Measurements from ENCODE around the gene KCNMA1.

Gene KCNMA1

DNA sequence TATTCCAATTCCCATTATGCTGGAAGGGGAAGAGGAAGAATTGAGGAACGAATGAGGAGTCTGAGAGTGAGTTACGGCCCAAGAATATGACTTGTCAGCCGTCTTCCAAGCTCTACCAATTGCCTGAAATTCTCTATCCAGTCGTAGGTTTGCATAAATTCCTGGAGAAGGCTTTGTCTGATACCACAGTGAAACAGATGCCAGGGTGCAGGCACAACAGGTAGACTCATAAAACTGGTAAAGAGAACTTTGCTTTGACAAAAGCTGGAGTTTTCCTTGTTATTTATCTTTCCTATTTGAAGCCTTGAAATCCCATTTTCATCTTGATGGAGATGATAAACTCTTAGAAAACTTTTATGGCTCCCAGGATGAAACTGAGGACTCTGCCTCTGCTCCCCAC, 251.2 kb downstream of the KCNMA1 start:
- DNase-seq, result no peak

DNA sequence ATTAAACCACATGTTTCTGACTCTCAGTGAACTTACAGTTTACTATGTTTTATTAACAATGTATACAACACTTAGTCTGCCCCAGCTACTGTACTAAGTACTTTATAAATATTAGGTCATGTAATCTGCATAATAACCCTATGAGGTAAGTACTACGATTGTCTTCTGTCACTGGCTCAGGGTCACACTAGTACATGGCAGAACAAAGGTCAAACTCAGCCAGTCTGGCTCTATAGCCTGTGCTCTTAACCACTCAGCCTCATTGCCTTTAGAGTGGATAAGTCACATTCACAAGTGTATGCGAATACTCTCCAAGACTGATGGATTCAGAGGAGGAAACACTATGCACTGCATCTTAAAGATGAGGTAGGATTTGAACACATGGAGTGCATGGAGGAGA, 252.3 kb downstream of the KCNMA1 start:
- DNase-seq, result no peak

DNA sequence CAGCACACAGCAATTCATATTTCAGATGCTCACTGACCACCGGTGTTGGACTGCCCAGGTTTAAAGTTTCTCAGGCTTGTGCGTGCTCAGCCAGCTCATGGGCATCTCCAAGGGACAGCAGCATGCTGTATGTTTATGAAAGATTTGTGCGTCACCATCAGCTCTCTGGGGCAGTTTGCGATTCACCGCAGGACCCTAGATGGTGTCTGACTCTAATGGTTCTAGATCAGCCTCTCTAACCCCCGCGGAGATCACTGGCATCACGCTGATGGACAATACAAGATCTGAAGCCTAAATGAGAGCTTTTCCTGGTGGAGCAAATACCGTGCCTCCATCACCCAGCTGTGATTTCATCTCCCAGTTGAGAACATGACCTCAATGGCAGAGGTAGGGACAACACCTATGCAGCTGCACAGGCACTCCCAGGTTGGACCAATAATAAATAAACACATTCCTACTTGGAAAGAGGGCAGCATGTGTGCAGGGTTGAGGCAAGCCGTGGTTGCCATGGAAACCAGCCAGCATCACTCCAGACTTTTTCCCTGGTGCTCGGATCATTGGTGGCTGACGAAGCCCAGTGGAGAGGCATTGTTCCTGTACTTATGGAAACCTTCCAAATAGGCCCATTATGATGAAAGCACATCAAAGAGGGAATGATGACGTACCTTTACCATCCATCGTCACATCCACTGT, 253.6 kb downstream of the KCNMA1 start:
- DNase-seq, result peak; percentile 61

DNA sequence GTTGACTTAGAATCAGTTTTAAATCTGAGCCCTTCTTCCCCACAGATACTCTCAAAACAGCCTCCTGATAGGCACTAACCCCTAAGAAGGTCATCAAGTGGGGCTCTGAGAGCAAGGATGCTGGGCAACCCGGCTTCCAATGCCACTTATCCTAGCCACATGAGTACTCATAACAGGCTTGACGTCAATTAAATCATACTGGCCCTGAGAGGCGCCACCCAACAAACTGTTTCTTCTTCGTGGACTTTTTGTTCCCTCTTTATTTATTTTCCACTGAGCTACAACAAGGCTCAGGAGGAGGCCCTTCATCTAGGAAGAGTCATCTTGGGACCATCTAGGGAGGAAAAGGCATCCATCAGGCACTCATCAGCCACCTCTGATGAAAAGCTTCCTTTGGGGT, 255.9 kb downstream of the KCNMA1 start:
- no peak for DNase-seq

DNA sequence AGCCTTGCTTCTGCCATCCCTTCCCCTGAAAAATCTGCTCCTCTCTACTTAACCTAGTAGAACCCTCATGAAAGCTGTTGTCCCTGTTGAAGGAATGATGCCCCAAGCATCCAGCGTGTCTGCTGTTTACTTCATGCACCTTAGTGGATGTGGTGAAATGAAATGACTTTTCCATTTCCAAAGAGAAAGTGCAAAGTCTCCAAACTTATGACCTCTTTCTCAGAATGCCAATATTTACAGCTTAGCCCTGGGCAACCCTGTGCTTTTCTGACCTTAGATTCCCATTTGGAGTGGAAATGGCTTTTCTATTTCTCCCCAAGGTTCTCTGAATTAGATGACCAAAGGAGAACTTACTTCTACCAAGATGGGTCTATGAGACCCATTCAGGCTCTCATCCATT, 256.9 kb downstream of the KCNMA1 start:
- no peak for DNase-seq

DNA sequence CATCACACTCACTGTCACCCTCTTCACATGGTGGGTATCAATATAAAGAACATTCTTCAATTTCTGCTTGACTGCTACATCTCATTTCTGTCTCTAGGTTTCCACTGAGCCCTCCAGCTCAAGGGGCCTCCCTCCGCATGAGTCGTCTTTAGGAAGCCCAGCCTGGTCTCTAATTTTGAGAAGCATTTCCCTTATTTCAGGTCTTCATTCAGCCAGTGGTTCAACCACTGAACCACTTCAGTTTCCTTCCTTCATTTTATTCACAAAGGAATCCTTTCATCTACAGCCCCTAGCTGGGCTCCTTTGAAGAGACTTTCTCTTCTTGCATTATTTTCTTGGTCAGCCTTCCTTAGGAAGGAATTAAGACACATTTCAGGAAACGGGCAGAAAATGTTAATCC, 257.4 kb downstream of the KCNMA1 start:
- DNase-seq, result no peak

DNA sequence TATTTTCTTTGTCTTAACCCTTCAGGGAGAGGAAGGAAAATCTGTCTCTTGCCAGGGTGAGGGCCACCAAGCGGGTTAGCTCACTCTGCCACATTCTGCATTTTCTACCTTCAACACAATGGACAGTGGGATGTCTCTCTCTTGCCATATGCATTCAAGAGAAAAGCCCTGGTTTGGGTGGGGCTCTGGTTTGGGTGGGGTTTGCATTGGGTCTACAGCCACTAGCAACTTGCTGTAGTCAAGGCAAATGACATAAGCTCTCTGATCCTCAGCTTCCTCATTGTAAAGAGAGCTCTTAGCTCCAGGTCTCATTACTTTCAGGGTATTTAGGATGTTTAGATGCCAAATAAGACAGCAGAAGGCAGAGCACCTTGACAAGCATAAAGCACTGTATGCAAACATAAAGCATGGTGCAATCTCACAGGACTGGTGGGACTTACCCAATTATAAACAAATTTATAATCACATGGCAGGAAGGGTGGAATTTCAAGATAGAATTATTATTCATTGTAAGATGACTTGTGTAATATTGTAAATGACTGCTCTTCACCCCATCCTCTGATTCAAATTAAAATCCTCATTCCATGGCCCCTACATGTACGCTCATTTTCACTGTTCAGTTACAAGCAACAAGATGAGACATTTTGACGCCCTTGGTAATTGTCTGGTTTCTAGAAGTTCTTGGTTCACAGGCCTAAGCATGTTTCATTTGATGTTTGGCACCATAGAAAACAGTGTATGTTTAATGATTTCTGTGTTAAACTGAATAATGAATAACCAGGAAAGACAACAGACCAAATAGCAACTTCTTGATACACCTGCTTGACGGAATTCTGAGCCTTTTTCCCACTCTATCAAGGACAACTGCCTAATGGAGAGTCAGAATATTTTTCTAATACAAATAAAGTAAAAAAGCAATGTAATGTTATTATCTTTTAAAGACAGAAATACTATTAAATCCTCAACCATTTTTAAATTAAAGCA, 258.9 kb downstream of the KCNMA1 start:
- no peak for DNase-seq

DNA sequence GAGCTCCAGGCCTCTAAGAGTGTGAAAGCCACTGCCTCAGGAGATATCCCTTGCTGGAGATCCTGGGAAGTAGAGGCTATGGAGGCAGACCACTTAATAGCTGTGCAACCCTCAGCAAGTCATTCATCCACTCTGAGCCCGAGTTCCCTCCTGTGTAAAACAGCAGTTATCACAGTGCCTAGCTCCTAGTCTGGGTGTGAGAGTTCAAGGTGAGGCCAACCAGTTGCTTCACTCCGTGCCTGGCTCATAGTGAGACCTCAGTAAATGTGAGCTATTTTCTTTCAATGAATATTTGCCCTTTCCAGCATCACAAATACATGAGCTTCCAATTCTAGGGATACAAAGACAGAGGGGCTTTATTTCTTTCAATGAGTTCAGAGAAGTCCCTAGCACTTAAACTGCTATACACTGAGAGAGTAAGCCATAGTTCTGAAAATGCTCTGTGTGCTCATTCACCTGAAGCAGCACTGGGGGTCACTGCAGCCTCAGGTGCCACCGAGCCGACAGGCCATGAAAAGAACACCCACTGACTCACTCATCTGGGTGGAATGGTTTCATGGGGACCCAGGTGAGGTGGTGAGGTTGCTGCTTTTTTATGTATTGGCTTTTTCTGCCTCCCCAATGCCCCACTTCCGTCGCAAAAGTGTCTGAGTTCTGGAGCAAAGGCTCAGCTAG, 259.8 kb downstream of the KCNMA1 start:
- DNase-seq, result no peak

DNA sequence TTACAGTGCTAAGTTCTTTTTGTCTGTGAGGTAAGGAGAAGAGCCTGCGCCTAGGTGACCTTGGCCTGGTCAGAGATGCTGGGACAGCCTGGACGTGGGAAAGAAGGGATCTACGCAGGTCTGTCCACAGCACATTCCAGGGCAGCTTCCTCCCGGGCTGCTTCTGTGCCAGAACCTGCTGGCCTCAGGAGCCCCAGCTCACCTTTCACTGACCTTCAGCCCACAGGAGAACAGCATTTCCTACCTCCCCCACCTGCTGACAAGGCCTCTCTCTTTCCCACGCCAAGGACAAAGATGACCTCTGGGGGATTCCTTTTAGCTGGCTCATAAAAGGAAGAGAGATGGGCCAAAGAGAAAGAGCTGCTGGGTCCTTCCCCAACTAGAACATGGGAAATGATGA, 260.6 kb downstream of the KCNMA1 start:
- no peak for DNase-seq

DNA sequence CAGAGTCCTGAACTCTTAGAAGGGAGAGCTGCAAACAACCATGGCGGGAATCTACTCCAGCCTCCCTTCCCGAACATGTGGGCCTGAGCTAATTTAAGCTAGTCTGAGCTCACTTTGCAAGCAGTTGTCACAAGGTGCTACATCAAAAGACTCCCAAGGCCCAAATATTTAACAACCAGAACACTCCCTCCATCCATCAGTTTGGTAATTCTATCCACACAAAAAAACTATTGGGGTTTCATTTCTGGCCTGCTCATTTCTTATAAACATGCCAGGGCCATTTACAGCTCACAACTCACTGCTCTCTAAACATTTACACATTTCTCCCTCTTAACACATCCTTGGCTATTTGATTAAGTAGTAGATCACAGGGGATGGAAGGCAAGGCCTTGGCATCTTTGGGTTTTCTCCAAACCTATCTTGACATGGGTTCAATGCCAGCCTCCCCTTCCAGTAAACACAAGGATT, 263.4 kb downstream of the KCNMA1 start:
- no peak for DNase-seq

DNA sequence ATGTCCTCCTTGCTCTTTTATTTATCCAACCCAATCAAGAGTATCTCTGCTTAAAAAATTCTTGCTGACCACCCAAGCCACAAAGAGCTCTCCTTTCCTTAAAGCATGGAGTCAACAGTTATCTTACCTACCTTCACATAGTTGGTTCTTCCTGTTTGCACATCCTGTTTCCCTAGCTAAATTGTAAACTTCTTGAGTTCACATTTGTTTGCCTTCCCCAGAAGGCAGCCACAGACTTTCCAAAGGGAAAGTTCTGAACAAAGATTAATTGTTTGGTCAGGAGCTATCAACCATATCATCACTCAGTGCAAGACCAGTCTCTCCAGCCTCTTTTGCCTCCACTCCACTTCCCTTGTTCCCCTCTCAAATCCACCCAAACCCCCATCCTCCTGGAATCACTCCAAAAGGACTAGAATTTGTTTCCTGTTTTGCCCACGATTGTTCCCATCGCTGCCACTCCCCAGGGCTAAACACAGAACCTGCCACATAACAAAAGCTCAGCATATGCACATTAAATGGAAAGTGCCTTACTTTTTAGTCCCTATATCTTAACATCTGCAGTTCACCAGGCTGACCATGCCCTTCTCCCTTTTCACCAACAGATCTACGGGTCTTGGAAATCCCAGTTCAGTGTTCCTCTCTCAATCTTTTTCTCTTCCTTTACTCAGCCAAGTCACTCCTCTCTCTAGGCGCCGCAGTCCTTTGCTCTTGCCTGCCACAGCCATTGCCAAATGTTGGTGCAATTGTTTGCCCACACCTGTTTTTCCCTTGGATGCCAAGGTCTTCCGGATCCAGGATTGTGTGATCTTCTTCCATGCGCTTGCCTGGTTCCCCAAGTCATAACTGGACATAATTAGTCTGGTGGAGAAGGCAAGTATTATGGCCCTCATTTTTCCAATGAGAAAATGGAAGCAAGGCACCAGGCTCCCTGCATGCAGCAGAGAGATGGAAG, 265.5 kb downstream of the KCNMA1 start:
- no peak for DNase-seq

DNA sequence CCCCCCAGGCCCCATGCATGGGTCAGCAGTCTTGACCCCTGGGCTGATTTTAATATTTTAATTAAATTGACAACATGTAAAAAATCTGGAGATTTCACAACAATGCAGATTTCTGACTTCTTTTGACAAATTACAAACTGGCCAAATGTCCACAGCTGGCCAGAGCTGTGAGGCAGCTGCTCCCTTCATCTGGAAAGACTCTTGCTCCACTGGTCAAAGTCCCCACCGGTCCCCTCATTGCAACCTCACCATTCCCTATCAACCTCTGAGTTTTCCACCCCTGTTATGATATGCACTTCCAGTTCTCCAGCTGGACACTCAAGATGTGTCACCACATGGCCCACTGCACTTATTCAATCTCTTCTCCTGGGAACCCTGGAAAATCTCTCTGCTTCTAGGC, 266.2 kb downstream of the KCNMA1 start:
- DNase-seq, result no peak

DNA sequence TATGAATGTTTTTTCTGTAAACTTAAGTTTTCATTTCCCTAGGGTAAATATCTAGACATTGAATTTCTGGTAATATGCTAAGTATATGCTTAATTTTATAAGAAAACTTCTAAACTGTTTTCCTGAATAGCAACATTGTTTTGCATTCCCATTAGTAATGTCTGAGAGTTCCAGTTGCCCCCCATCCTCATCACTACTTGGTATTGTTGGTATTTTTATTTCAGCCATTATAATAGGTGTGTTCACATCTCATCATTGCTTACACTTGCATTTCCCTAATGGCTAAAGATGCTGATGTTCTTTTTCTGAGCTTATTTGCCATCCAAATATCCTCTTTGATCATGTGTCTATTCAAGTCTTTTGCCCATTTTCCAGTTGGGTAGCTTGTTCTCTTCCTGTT, 269.6 kb downstream of the KCNMA1 start:
- DNase-seq, result no peak

DNA sequence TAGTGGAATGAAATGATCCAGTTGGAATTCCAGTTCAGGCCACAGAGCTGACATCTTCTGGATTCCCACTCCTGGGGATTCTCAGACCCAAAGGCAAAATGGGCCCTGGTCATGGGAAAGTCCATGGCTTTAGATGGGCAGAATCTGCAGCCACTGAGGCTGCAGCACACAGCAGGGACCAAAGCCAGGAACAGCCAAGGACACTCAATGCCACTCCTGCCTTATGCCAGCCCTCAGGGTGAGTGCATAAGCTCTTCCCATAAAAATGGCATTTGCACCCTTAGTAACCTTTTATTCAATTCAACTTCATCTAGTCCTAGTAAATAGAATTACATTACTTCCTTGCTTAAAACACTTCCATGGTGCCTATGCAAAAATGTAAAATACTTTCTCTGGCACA, 274.4 kb downstream of the KCNMA1 start:
- no peak for DNase-seq

DNA sequence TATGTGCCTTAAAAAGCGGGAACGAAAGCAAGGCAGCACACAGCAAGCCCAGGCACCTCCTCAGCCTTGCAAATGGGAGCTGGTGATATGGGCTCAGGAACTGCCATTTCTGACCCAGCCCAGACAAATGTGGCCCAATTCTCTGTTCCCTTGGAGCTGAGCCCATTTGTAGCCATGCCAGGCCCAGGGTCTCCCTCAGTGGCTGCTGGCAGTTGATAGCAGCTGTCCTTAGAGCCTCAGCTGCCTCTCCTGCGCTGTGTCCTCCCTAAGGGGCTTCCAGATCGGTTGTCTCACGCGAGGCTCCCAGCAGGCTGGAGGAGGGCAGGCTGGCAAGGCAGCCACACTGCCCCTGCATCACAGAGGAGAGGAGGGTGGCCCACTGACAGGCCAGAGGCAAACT, 275.8 kb downstream of the KCNMA1 start:
- no peak for DNase-seq

DNA sequence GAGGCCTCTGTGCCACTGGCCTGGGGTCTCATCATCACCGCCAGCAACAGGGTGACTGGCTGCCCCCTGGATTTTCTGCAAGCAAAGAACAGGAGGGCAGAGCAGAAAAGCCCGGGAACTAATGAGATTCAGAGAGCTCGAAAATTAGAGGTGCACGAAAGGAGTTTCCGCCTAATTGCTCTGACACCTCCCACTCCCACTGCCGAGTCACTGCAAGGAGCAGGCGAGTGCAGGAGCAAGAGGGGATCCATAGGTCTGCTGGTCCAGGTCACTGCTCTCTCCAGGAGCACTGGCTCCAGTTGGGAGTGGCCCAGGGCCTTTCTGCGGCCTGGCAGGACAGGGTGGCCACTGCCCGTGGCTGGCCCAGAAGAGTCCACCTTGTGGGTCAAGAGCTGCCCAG, 276.2 kb downstream of the KCNMA1 start:
- DNase-seq, result no peak

DNA sequence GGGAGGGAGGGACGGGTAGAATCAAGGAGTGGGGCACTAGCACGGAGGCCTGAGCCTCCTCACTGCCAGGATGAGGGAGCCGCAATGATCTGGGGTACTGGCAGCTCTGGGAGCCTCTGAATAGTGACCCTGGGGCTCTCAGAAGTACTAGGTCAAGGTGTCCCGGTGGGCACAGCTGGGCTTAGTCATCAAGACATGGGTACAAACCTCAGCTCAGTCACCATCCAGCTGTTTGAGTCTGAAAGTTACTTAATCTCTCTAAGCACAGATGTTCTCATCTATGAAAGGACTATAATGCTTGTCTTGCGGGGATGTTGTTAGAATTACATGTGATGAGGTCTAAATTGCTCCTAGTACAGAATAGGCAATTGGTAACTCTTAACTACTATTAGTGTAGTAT, 276.8 kb downstream of the KCNMA1 start:
- no peak for DNase-seq

DNA sequence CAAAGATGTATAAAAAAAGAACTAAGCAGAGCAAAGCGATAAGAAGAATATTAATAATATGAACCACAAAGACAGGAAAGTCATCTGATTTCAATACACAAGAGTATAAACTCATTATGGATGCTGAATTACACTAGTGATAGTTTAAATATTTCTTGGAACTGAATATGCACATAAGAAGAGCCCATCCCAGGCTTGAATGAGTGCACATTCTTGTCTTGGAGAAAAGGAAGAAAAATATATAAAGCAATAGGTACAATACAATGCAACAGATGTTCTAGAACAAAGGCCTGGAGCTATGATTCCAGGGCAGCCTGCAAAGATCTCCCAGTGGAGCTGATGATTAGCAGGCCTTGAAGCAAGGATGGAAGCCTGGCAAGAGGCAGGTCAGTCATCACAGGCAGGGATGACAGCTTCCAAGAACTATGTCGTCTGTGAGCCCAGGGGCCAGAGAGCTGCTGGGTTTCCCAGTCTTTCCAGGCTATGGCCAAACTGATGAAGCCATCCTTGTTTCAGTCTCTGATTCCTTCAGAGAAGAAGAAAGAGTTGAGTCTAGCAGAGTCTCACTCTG, 277.6 kb downstream of the KCNMA1 start:
- no peak for DNase-seq

DNA sequence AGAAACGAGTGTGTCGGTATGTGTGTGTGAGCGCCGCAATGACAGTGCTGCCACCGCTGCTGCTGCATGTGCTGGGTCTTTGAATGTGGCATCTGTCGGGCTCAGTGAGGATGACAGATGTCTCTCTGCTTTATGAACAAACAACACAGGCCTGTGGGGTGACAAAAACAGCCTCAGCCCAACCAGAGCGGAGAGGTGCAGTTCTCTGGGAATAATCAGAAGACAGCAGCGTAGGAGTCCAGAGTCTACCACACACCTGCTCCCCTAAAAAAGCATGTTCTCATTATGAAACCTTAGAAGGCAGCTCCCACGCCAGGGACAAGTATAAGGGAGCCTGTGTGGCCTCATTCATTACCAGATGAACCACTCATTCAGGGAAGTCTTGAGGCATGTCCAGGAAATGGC, 278.3 kb downstream of the KCNMA1 start:
- no peak for DNase-seq

DNA sequence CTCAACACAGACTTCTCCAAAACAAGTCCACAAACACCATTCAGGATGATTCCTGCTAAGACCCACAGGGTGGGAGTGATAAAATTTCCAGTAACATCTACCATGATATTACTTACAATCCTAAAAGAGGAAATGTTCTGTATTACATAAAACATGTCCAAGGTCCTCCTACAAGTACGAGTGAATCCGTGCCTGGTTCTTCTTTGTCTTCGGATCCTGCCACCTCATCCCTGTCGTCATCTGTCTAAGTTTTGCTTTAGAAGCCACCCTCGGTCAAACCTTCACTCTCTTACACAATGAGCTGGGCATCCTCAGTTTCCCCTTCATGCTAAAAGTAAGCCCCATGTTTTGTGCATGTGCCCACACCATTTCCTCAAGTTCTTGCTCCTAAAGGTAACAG, 279.0 kb downstream of the KCNMA1 start:
- no peak for DNase-seq

DNA sequence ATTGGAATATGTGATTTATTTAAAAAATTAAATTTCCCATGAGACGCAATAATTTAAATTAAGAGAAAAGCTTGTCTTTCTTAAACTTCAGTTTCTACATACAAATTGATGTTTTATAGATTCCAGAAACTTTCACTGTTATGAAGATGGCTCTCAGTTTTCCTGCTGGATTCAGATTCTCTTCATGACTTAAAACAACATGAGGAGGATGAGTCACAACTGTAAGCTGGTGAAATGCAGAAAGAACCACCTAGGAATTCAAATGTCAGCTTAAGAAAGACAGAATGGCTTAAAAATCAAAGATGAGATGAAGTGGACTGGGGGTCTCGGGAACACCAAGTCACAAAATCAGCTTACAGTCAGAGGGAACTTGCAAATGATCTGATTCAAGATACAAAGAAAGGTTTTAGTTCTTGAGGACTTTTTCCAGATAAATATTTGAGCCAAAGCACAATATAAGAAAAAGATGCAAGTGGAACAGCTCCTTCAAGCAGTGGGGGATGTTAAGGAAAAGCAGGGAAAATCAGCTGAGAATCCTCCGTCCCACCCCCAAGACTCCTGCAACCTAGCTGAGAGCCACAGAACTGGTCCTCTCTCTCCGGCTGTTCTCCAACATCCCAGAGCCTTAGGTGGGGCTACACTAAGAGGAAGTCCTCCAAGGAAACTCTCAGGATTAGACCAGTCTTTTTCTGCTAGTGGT, 279.8 kb downstream of the KCNMA1 start:
- no peak for DNase-seq
